Fibroblast of lung (primary cell): ENCODE measurements around the gene ATXN1. TPM values are rescaled to one million over a fixed set of nuclear protein-coding genes. Genes with fewer than 3 reads are reported as not detected.

Source experiments
- DNase-seq, 2 donors: peaks; one replicate each; pipeline versions ENCODE4 v3.0.0 to v3.0.0-alpha.2; 2010; ENCODE audit warnings: low read depth in 2 of 2
- H2AFZ ChIP-seq: 2 replicates; pipeline ENCODE4 v1.5.1; 2012; ENCODE audit warnings: low read length, control low read depth, inconsistent platforms
- H3K27ac ChIP-seq: 2 replicates; pipeline ENCODE4 v1.5.1; 2011; ENCODE audit warnings: low read length, control low read depth; ENCODE audit not compliant: insufficient read depth
- H3K27me3 ChIP-seq: 2 replicates; pipeline ENCODE4 v1.5.1; 2011; ENCODE audit warnings: mild to moderate bottlenecking, low read length; ENCODE audit not compliant: control insufficient read depth, insufficient read depth
- H3K36me3 ChIP-seq: 2 replicates; pipeline ENCODE4 v1.5.1; 2011; ENCODE audit warnings: low read length; ENCODE audit not compliant: control insufficient read depth, insufficient read depth
- H3K4me1 ChIP-seq: 2 replicates; pipeline ENCODE4 v1.5.1; 2011; ENCODE audit warnings: low read length; ENCODE audit not compliant: control insufficient read depth, insufficient read depth; ENCODE audit errors: extremely low read depth
- H3K4me2 ChIP-seq: 2 replicates; pipeline ENCODE4 v1.5.1; 2011; ENCODE audit warnings: low read length, control low read depth; ENCODE audit not compliant: insufficient read depth; ENCODE audit errors: extremely low read depth
- H3K4me3 ChIP-seq, 4 experiments: fragments of 200-600 bp in 1 of 4; sonication (generic) in 1 of 4; replicated peaks in 1 of 4; 2 replicates each; pipeline ENCODE4 v1.5.1; 2011 to 2016; ENCODE audit warnings: low read length in 4 of 4, low read depth in 3 of 4, mild to moderate bottlenecking in 3 of 4, control low read depth in 2 of 4, inconsistent platforms in 1 of 4, mixed read lengths in 1 of 4; ENCODE audit not compliant: insufficient read depth in 1 of 4; ENCODE audit errors: control extremely low read depth in 1 of 4
- H3K79me2 ChIP-seq: 2 replicates; pipeline ENCODE4 v1.5.1; 2012; ENCODE audit warnings: mild to moderate bottlenecking, low read length, inconsistent platforms; ENCODE audit not compliant: control insufficient read depth, insufficient read depth
- H3K9ac ChIP-seq: 2 replicates; pipeline ENCODE4 v1.5.1; 2011; ENCODE audit warnings: mild to moderate bottlenecking, low read length, control low read depth; ENCODE audit not compliant: insufficient read depth
- H3K9me3 ChIP-seq: 2 replicates; pipeline ENCODE4 v1.5.1; 2012; ENCODE audit warnings: low read depth, low read length; ENCODE audit not compliant: control insufficient read depth, insufficient read depth
- H4K20me1 ChIP-seq: 2 replicates; pipeline ENCODE4 v1.5.1; 2011; ENCODE audit warnings: low read length; ENCODE audit not compliant: control insufficient read depth, insufficient read depth; ENCODE audit errors: extremely low read depth
- CTCF ChIP-seq, 2 donors: IDR thresholded peaks in 1 of 2; conservative IDR thresholded peaks in 1 of 2; 1 replicate in 1 of 2; 2 replicates in 1 of 2; pipeline ENCODE4 v1.5.1; 2011 to 2012; ENCODE audit warnings: low read length in 2 of 2, control low read depth in 1 of 2, inconsistent platforms in 1 of 2, low read depth in 1 of 2, mild to moderate bottlenecking in 1 of 2
- EZH2 ChIP-seq: IDR thresholded peaks from 2 replicates; pipeline ENCODE4 v1.5.1; 2012; ENCODE audit warnings: low read length, control low read depth, mild to moderate bottlenecking; ENCODE audit errors: missing control alignments
- polyA plus RNA-seq, 2 donors: library from polyadenylated mRNA; depleted of rRNA in 1 of 2; stranded (reverse) in 1 of 2; unstranded in 1 of 2; fragments of >200 nt; gene quantifications; 2 replicates each; pipeline ENCODE4 v1.2.1, GENCODE V29; 2011 to 2012; ENCODE audit warnings: missing spikeins in 1 of 2
- total RNA-seq: library from RNA; depleted of rRNA; stranded (reverse); fragments of >200 nt; gene quantifications from 2 replicates; pipeline ENCODE4 v1.2.1, GENCODE V29; 2014

The ATXN1 gene
- total and polyA plus RNA-seq, 2 donors (not counting 1 experiment from before 2014, with no cell fraction given): 15.8 to 40.5 TPM

- Histone ChIP-seq H3K4me1 (peaks cover 19% of the 10 kb centered on the region), H4K20me1 (no peaks in the 10 kb centered on the region), H3K79me2 (peaks cover 14% of the 10 kb centered on the region), H3K4me3 (no peak overlapping the region), H3K9me3 (no peaks in the 10 kb centered on the region), H3K27me3 (no peaks in the 10 kb centered on the region), H3K4me2 (peak overlapping the region; percentile 46), H3K27ac (peak overlapping the region; percentile 44), H3K36me3 (no peaks in the 10 kb centered on the region), H2AFZ (no peak overlapping the region), H3K9ac (no peak overlapping the region)
- TF ChIP-seq CTCF (conservative IDR thresholded peaks at IDR 0.05 in 1 of 2, IDR thresholded peaks at IDR 0.05 in 1 of 2; ENCODE audit: low read depth in 1 of 2, low read length in 2 of 2): no peak
- TF ChIP-seq EZH2: no peak
- no peak for DNase-seq
Observed at GRCh38 chr6:16723402-16723801, 37.9 kb downstream of the ATXN1 start.

- Histone ChIP-seq H2AFZ (no peak overlapping the region), H3K27ac (no peak overlapping the region), H3K27me3 (no peaks in the 10 kb centered on the region), H4K20me1 (no peaks in the 10 kb centered on the region), H3K4me2 (no peak overlapping the region), H3K79me2 (peaks cover 10% of the 10 kb centered on the region), H3K4me3 (no peak overlapping the region), H3K9ac (no peak overlapping the region), H3K36me3 (no peaks in the 10 kb centered on the region), H3K9me3 (no peaks in the 10 kb centered on the region), H3K4me1 (peaks cover 20% of the 10 kb centered on the region)
- no peak for DNase-seq
- TF ChIP-seq EZH2 (no peak), CTCF (conservative IDR thresholded peaks at IDR 0.05 in 1 of 2, IDR thresholded peaks at IDR 0.05 in 1 of 2; ENCODE audit: low read depth in 1 of 2, low read length in 2 of 2) (no peak)
Observed at GRCh38 chr6:16722630-16723029, 38.6 kb downstream of the ATXN1 start.

- H3K27ac ChIP-seq: no peak overlapping the region
- peaks cover 20% of the 10 kb centered on the region for H3K4me1 ChIP-seq
- no peaks in the 10 kb centered on the region for H3K36me3 ChIP-seq
- H3K9ac ChIP-seq: no peak overlapping the region
- H3K4me3 ChIP-seq: no peak overlapping the region
- no peaks in the 10 kb centered on the region for H3K27me3 ChIP-seq
- TF ChIP-seq CTCF (conservative IDR thresholded peaks at IDR 0.05 in 1 of 2, IDR thresholded peaks at IDR 0.05 in 1 of 2; ENCODE audit: low read depth in 1 of 2, low read length in 2 of 2) (no peak), EZH2 (no peak)
- H2AFZ ChIP-seq: no peak overlapping the region
- no peaks in the 10 kb centered on the region for H4K20me1 ChIP-seq
- H3K4me2 ChIP-seq: no peak overlapping the region
- peak in 1 of 2 donors; percentile 67 for DNase-seq
- H3K79me2 ChIP-seq: peaks cover 10% of the 10 kb centered on the region
- no peaks in the 10 kb centered on the region for H3K9me3 ChIP-seq
Observed at GRCh38 chr6:16721977-16722376, 39.3 kb downstream of the ATXN1 start.
